GM19328 (cell line): ENCODE data around the gene AGBL5.

ENCODE experiments used
- ATAC-seq: cut with Tn5 transposase; IDR thresholded peaks from one replicate; pipeline ENCODE4 v1.9.1; 2021; ENCODE audit warnings: mild to moderate bottlenecking, moderate library complexity; ENCODE audit not compliant: unreplicated experiment

The AGBL5 gene

GRCh38 chr2:27049422-27050280 is 1.8 kb upstream of the AGBL5 start:
- no peak for ATAC-seq

- ATAC-seq = peak; percentile 45
Observed at GRCh38 chr2:27050281-27050995, 1.0 kb upstream of the AGBL5 start.

GRCh38 chr2:27051902-27052645 is 606 bp downstream of the AGBL5 start:
- no peak for ATAC-seq

- no peak for ATAC-seq
Observed at GRCh38 chr2:27053321-27053720, 1.9 kb downstream of the AGBL5 start.

- no peak for ATAC-seq
Observed at GRCh38 chr2:27053776-27054175, 2.3 kb downstream of the AGBL5 start.

GRCh38 chr2:27054721-27055120 is 3.3 kb downstream of the AGBL5 start:
- ATAC-seq = no peak

- ATAC-seq = no peak
Observed at GRCh38 chr2:27057184-27057583, 5.7 kb downstream of the AGBL5 start.

- no peak for ATAC-seq
Observed at GRCh38 chr2:27058210-27058609, 6.7 kb downstream of the AGBL5 start.

GRCh38 chr2:27059141-27059820 is 7.8 kb downstream of the AGBL5 start:
- no peak for ATAC-seq

GRCh38 chr2:27060323-27060722 is 8.9 kb downstream of the AGBL5 start:
- no peak for ATAC-seq

GRCh38 chr2:27065128-27065527 is 13.7 kb downstream of the AGBL5 start:
- no peak for ATAC-seq

GRCh38 chr2:27067385-27067784 is 15.9 kb downstream of the AGBL5 start:
- ATAC-seq = no peak

GRCh38 chr2:27069436-27069835 is 18.0 kb downstream of the AGBL5 start:
- no peak for ATAC-seq

GRCh38 chr2:27069961-27070618 is 18.6 kb downstream of the AGBL5 start:
- no peak for ATAC-seq

GRCh38 chr2:27070653-27071276 is 19.3 kb downstream of the AGBL5 start:
- ATAC-seq = no peak

GRCh38 chr2:27071277-27071989 is 20.0 kb downstream of the AGBL5 start, which contains the start of gene OST4:
Gene OST4, minus strand, starts transcription at chr2:27071654.
- ATAC-seq = peak; percentile 85

- ATAC-seq = no peak
Observed at GRCh38 chr2:27071990-27072830, 20.7 kb downstream of the AGBL5 start.

- ATAC-seq = no peak
Observed at GRCh38 chr2:27072920-27073319, 21.5 kb downstream of the AGBL5 start.
